H1 (cell line): ENCODE results near the gene CAPZB. TPM values are rescaled to one million over a fixed set of nuclear protein-coding genes. Genes with fewer than 3 reads are reported as not detected.

ENCODE experiments used
- ATF2 ChIP-seq: IDR thresholded peaks from 2 replicates; pipeline ENCODE4 v1.6.1; 2012; ENCODE audit warnings: low read length, inconsistent platforms
- BRCA1 ChIP-seq: IDR thresholded peaks from 2 replicates; pipeline ENCODE4 v1.6.1; 2012; ENCODE audit warnings: low read depth, low read length, improper control_type of control experiment
- CBX8 ChIP-seq: fragments of 300-800, 300-1000 bp; sonication (generic); IDR thresholded peaks from 2 replicates; pipeline ENCODE4 v1.7.1; 2016; ENCODE audit warnings: low read depth, low read length, borderline replicate concordance
- CEBPB ChIP-seq: IDR thresholded peaks from 2 replicates; pipeline ENCODE4 v1.6.1; 2012; ENCODE audit warnings: low read depth, low read length
- RNF2 ChIP-seq: fragments of 200-900, 300-1000 bp; sonication (generic); IDR thresholded peaks from 2 replicates; pipeline ENCODE4 v1.7.1; 2016; ENCODE audit warnings: borderline replicate concordance, low read depth, mild to moderate bottlenecking, antibody characterized with exemption, low read length; ENCODE audit not compliant: poor library complexity, severe bottlenecking; ENCODE audit errors: missing control alignments
- TAF7 ChIP-seq: optimal IDR thresholded peaks from 2 replicates; pipeline ENCODE3; 2011; ENCODE audit warnings: low read depth, mild to moderate bottlenecking, inconsistent platforms, low read length, moderate library complexity, borderline replicate concordance
- TCF12 ChIP-seq: IDR thresholded peaks from 2 replicates; pipeline ENCODE4 v1.6.1; 2011; ENCODE audit warnings: low read depth, mild to moderate bottlenecking, low read length
- YY1 ChIP-seq: IDR thresholded peaks from 2 replicates; pipeline ENCODE4 v1.6.1; 2011; ENCODE audit warnings: low read depth, mild to moderate bottlenecking, low read length
- polyA plus RNA-seq, 7 experiments: library from polyadenylated mRNA; depleted of rRNA in 3 of 7; stranded (reverse) in 5 of 7; unstranded in 2 of 7; fragments of >200 nt in 5 of 7; fragments of 200-250 nt in 2 of 7; gene quantifications; 1 replicate in 5 of 7; 2 replicates in 1 of 7; 4 replicates in 1 of 7; pipeline versions ENCODE4 v1.2.1 to v1.2.3, GENCODE V29; 2011 to 2013; ENCODE audit warnings: missing spikeins in 2 of 7, mixed read lengths in 2 of 7
- total RNA-seq: library from RNA; stranded (reverse); fragmentation: NEBNext Ultra II Directional; extraction: Animal tissue kit (Norgen Biotek cat#: 25700); gene quantifications from 2 replicates; pipeline ENCODE4 v1.2.1, GENCODE V29; 2021

CAPZB gene
- total and polyA plus RNA-seq, 2 of the 8 experiments (the other 6 are each of a cell fraction or from before 2014, with no cell fraction given) = 162 to 371 TPM

DNA sequence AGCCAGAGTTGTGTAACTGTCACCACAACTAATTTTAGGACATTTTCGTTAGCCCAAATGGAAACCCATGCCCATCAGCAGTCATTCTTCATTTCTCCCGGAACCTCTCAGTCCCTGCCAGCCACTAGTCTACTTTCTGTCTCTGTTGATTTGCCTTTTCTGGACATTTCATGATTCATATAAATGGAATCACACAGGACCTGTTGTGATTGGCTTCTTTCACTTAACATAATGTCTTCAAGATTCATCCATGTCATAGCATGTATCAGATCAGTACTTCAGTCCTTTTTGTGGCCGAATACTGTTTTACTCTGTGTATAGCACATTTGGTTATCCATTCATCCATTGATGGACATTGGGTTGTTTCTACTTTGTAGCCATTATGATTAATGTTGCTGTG lies 166.1 kb downstream of the CAPZB start (continued):
- TF ChIP-seq TAF7 (no peak), CEBPB (no peak), RNF2 (no peak), ATF2 (no peak), CBX8 (no peak), BRCA1 (no peak), TCF12 (no peak), YY1 (no peak)
